Inferior parietal cortex (tissue), 1 donor: Measurements from ENCODE around the gene BMF.
A peak's percentile ranks its signal among the peaks of the same experiment; 100 is the strongest.

Source experiments
- DNase-seq: peaks from one replicate; pipeline ENCODE4 v3.0.0-alpha.2; 2016; ENCODE audit errors: extremely low spot score

BMF gene

DNA sequence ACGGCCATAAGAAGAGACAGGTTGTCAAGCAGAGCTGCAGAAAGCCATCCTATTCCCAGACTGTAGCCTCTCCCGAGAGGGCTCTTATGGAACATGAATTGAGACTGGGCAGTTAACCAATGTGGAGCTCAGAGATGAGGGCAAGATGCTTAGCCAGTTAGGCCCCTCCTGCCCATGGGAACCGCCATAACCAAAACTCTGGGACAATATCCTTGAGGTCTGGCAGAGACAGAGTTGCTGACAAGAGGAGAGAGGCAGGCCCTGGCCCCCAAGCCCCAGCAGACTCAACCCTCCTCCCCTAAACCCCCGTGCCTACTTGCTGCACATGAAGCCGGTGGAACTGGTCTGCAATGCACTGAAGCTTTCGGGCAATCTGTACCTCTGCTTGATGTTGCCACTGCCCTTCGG is 4.8 kb downstream of the BMF start:
- no peak for DNase-seq

DNA sequence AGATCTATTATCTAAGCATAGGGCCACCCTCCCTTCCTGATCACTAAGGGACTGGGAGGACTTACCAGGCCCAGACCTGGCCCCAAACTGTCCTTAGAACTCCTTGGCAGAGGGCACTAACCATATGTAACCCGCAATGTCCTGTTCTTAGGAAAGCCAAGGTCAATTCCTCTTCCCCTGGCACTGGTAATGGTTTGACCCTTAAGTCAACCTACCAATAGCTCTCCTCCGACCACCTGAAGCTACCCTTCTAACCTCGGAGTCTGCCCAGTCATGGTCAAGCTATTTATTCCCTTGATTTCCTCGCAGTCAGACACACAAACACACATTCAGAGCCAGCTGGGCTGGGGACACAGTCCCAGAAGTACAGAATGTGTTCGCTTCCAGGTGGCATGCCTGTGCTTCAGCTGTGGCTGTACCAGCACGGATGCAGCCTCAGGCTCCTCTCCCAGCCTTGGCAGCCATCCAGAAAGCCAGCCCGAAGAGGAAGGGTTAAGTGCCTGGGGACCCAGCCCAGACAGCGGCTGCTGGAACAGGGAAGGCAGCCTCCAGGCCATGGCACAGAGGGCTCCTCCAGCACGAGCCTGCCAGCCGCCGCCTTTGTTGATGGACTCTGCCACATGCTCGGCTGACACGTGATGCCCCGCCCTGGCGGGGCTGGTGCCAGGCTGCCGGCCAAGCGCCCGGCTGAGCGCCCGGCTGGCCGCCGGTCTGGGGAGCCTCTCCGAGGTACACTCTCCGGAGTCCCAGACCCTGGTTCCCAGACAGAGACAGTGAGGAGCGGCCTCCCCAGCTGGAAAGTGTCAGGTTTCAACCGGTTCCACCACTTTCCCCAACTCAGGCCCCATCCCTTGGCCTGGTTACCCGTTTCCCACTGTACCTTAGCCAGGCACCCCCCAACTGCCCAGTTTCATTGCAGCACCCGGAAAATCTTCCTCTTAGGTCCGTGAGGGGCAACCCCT is 5.5 kb downstream of the BMF start:
- DNase-seq: peak; percentile 67

DNA sequence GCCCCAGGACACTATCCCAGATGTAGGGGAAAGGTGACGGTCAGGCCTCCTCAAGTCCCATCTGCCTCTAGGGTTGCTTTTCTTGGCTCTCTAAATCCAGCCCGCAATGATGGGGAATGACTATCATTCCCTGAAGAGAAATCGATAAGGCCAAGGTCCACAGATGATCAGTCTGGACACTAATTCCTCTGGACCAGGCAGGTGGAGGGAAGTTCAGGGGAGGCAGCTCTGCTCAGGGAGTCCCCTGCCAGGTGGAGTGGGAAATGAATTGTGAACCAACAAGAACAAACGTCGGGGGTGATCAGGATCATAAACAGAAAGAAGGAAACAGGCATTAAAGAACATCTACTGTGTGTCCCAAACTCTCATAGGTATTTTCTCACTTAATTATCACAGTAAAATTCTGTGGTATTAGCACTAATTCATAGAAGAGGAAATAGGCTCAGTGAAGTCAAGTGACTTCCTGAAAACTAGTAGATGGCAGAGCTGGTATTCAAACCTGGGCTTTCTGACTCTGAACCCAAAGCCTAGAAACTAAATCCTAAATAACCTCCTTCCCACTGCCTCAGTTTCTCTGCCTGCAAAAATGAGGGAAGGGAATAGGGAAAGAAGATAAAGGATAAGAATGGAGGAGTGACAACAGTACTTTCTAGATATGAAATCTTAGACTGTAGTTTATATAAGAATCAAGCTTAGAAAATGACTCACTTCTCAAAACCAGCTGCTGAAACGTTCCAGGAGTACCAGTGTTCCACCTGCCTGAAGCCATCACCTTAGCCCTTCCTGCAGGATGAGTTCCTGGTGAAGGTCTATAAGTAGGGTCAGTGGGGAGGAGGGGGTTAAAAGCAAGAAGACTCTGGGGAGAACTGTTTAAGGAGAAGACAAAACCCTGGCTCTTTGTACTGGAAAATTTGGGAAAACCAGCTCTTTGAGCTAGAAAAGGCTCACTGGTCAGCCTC is 7.5 kb downstream of the BMF start:
- no peak for DNase-seq

DNA sequence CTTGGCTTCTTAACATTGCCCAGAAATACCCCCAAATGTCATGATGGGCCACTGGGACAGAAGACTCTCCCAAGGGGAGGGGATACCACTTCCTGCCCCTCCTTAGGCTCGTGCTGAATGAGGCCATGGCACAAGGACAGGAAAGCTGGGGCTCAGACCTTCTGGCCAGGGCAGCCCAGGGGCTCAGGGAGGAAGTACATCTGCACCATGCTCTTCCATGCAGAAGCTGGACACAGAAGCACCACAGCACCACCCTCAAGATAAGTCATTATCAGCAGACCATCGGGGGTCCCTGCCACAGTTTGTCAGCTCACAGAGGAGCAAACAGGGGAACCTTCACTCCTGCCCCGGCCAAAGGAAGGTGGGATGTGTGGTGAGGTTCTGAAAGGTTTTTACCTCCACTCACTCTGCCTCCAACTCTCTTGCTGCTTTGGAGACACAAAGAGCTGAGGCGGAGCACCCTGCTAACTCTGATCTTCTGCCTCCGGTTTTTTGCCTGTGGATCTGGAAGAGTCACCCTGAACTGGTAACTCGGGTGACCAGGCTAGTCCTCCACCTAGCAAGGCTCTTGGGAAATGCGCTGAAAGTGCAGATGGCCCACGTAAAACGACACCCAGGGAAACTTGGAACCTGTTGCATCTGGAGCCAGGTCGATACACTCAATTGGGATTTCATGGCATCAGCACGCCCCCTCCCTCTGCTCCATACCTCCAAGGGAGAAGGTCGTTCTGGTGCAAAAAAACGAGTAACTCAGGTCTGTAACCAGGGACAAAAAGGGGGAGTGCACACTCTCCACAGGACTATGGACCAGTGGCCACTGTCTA is 8.3 kb downstream of the BMF start:
- DNase-seq: no peak

DNA sequence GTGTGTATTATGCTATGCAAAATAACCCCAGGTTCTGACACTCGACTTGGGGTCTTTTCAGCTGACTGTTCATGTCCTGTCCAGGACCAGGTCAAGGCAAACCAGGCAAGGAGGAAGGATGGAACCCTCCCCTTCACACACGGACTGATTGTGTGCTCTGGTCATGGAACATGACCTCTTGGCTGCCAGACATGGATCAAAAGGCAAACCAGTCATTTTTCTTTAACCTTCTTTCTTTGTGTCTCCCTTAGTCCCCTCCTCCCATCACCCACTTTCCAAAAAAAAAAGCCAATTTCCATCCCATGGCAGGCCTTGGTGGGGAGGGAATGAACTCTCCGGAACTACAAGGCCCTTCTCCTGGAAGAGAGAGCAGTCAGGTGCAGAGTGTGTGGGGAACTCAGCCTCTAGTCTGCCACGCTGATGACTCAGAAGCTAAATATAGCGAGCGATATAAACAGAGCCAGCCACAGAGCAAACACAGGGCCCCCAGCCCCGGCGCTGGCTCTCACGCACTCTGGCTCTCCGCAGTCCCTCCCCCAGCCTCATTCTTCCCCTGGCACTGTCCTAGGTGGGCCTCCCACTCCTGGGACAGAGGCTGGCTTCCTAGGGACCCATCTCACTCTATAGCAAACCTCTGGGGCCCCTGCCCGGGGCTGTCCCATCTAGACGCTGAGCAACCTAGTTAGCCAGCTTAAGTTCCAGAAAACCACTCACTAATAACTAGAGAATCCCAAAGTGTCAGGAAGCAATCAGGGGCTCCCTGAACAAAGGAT is 10.0 kb downstream of the BMF start:
- DNase-seq: peak; percentile 63

DNA sequence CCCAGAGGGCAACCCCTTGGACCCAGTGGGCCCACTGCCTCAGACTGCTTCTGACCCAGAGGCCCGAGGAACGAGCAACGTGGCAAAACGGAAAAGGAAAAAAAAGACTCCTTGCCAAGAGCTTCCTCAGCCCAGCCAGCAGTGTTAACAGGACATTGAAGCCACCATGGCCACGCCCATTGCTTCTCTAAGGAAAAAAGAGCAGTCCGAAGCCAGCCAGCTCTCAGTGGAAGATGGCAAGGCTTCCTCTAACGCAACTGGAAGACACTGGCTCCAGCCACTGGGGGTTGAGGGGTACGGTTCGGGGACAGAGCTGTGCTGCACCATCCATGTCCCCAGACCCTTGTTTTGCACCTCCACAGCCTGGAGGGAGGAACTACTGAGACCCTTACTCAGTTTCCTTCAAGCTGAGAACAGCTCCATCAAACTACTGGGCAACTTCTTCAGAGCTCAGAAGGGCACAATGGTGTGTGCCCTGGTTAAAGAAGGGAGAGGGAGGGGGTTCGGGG is 10.7 kb downstream of the BMF start:
- no peak for DNase-seq

DNA sequence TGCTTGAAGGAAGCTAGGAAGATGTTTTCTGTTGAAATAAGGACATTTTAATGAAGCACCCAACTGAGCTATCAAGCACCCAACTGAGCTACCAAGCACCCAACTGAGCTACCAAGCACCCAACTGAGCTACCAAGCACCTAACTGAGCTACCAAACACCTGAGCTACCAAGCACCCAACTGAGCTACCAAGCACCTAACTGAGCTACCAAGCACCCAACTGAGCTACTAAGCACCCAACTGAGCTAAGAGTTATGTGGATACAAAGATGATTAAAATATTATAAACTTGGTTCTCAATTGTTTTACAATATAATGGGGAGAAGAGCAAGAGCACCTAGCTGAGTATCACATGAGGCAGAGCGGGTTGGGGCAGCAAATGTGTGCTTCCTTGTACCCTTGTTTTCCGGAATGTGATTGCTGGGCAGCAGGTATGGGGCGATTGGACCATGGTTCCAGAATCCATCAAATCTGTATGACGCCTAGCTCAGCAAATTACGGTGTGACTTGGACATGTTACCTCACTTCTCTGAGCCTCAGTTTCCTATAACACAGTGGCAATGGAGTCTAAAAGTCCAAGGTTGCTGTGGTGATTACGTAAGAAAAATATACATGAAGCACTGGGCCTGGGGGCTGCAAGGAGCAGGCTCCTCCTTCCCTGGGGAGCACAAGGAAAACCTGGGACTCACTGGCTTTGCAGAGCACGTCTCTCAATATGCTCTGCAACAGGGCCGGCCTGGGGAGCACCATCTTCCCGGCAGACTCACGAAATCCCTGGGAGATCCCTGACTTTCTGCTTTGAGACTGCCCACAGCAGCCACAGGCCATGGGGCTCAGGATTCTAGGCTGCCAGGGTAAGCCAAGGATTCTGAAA is 11.3 kb downstream of the BMF start:
- no peak for DNase-seq

DNA sequence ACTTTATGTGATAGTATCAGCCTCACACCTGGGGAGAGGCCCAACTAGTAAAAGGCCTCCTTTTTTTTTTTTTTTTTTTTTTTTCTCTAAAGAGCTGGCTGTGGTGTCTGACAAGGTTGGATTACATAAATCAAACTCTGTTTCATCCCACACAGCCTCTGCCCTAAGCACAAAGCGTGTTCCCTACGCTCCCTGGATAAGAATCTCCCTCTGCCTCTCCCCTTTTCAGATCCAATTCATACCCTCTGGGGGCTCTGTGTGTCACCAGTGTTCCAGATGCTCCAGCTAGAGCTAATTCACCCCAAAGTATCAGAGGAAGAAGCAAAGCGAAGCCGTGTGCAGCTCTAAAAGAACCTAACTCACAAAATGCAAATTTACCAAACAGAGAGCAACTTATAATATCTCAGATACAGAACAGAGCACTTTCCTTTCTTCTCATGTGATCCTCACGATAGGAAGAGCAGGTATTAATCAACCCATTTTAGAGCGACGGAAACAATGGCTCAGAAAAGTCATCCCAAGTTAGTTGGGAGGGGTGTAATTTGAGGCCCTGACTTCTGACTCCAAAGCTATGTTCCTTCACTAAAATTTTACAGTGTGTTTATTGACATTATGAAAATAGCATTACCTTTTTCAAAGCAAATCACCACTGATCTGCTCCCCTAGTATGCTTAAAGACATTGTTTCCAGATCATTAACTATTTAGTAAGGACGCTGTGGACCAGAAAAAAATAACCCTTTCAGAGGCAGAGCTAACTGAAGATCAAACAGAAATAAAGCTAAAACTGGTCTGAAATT is 12.4 kb downstream of the BMF start:
- DNase-seq: no peak

DNA sequence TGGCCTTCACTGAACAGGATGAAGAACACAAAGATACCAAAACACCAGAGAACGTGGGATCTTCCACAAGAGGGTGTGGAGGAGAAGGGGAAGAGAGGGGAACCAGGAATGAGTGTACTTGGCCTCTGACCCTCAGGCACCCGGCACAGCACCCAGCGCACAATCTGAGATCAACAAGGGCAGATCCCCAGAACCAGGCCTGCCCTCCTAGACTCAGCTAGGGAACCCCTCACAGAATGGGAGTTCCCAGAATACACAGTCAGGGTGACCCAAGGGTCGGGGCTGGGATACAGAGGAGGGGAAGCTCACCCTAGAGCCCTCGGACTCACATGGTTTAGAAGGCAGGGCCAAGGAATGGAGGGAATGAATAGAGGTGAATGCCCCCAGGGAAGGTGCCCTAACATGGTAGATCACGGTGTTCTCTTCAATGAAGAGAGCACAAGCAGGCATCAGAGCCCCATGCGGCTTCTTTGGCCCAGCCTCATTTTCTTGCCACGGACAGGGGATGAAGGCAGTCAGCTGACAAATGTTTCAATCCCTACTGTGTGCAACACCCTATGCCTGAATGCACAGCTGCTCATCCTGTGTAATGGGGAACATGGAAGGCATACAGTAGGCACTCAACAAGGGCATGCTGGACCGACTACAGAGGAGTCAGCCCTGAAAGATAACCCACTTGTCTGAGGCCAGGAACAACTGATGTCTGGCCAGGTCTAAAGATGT is 13.1 kb downstream of the BMF start:
- no peak for DNase-seq

DNA sequence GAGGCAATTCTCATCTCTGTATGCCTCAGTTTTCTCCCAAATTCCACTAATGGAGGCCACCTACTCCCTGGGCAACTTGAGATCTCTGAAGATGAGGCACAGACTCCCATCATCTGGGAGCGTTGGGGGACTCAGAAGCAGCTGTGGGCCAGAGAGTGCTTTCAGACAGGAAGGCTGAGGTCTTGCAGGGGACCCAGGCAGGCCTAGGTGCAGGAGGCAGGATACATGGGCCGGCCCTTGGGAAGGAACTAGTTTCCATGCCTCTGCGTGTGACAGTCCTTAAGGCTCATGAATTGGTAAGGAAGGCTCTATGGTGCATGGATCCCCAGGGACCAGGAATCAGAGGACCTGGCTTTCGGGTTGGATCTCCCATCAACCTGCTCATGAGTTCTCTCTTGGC is 14.5 kb downstream of the BMF start:
- no peak for DNase-seq

DNA sequence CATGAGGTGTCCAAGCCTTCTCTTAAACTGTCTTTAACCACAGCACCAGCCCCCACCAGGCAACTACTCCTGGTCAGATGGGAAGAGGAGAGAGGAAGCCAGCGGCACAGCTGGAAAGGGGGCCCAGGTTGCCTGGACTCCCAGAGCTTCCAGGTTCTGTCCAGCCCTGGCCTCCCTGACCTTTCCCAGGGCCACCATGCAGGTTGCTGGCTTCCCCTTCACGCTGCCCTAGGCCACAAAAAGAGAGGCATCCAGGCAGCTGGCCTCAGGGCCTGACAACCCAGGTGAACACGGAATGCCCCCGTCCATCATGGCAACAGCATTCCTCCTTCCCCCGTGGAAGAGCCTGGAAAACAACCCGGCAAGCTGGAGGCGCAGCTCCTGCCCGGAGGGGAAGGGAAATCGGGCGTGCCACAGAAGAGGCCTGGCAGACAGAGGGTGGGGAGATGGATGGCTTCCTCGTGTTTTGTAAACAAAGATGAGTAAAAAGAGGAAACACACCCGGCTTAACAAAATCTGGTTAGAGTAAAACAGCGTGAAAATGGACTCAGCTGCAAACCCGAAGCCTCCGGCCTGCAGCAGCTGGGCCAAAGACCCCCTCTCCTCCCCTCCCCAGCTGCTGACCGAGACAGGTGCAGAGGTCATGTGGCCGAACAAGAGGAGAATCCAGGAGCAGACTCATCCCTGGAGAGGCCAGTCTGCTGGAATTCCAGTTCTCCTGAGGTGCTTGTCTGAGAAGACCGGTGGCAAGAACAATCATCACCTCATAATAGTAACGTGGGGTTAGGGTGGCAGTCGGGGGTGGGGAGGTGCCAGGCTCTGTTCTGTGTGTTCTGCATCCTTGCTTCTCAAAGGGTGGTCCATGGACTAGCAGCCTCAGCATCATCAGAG is 15.5 kb downstream of the BMF start:
- DNase-seq: no peak

DNA sequence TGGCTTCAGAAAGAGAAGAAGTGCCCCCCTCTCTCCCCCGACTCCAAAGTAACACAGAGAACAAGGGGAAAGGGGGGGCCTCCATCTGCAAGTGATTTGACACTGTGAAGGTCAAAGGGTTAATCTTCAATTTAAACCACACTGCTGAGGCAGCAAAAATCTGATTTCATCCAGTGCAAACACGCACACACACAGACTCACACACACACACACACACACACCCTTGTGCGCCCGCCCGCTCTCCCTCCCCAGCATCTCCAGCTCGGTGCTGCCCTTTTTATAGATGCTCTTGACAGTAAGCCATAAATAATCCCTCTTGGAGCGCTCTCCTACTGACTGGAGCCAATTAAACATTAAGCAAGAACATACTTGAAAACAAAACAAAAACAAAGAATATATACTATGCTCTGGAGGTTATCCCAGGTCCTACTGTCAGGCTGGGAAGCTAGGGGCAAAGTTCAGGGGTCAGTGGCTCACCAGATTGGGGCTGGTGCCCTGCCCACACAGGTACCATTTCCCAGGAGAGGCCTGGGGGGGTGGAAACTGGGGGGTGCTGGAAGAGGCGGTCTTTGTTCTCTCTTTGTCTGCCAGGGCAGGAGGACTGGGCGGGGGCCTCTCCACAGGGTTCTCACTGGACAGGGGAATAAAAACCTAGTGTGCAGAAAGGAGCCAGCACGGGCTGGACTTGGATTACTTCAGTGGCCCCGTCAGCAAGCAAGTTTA is 16.3 kb downstream of the BMF start:
- DNase-seq: no peak

DNA sequence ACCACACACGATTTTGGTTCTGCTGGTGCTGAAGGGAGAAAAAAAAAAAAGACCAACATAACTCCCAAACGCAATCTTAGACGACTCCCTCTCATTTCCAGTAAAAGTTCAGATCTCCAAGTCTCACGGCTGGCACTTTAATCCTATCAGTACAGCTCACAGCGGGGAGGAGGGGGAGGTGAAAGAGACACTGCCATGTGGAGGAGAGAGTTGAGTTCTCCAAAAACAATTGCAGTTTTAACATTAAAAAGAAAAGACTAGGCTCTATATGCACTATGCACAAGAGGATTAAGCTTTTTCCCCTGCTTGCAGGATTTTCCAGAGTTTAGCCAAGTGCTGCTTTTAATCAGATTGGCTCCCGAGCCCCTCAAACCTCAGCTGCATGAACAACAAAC is 16.8 kb downstream of the BMF start:
- no peak for DNase-seq

DNA sequence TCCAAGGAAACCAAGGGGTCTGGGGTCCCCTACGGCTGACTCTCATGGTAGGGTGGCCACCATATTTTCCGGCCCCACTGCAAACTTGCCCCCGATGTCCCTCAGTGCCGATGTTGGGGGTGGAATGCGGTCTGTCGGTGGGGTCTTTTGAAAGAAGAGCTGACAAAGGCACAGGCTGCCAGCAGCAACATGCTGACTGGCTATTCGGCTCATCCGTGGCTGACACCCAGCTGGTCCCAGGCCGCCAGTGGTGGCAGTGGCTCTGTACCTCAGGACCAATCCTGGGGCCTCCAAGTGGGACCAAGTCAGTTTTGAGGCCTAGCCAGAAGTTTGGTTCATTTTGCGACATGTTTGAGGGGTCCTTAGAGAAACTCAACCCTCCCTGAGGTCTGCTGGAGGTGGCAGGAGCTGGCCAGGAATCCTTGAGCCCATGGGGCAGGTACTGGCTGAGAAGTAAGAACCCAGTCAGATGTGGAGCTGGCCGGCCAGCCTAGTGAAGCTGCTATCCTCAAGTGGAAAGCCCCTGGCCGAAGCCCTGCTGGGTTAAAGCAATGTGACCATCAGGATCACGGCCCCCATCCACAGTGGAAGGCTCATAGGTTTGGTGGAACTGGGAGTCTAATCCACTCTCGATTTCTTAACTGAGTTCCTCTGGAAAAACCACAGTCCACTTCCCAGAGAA is 17.8 kb downstream of the BMF start:
- no peak for DNase-seq

DNA sequence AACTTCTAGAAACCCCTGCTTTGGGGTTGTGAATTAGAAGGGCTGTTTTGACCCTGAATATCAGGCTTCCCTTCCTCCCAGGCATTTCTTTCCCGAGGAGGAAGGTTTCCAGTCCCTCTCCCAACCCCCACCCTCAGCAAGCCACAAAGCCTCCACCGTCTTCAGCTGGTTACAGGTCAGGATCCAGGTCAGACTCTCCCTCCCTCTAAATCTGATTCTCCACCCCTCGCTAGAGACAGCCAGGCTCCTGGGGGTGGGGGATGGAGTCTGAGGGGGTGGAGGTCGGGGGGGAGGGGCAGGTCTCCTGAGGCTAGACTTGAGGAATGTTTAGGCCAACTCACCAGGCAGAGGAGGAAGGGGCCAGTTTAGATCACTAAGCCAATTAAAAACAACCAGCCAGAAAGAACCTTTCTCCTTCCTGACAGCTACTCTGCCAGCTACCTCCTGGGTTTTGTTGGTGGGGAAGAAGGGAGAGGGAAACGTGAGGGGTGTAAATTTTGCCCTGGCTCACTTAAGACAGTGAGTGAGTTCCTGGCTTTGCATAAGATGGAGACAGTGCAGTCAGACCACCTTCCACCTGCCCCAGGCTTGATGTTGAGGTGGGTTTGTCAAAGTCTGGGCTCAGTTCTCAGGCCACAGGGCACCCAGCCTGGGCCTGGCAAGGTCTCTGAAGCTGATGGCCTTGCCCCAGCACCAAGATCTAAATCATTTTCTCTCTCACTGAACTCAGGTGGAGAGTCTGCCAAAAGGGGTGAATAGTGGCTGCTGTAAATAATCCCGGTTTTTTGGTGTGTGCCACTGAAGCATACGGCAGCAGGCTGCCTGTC is 19.5 kb downstream of the BMF start:
- no peak for DNase-seq
